Smooth muscle cell (in vitro differentiated cells): ENCODE measurements around the gene HBEGF. TPM values are rescaled to one million over a fixed set of nuclear protein-coding genes. Genes with fewer than 3 reads are reported as not detected.

ENCODE experiments used
- DNase-seq: peaks from one replicate; lab custom pipeline; 2025; ENCODE audit not compliant: unreplicated experiment; lab: John Stamatoyannopoulos, UW
- H2AFZ ChIP-seq: fragments of 200-600 bp; sonication (generic); 2 replicates; pipeline ENCODE4 v1.6.0; 2016; ENCODE audit warnings: antibody characterized with exemption, low read depth, mild to moderate bottlenecking
- H3F3A ChIP-seq: fragments of 200-600 bp; sonication (generic); 2 replicates; pipeline ENCODE4 v1.6.0; 2017; ENCODE audit warnings: antibody characterized with exemption, low read depth
- H3K27ac ChIP-seq: fragments of 200-600 bp; sonication (generic); 2 replicates; pipeline ENCODE4 v1.5.1; 2016; ENCODE audit warnings: low read depth, mild to moderate bottlenecking
- H3K27me3 ChIP-seq: fragments of 200-600 bp; sonication (generic); 2 replicates; pipeline ENCODE4 v1.6.1; 2016; ENCODE audit warnings: low read depth, mild to moderate bottlenecking
- H3K36me3 ChIP-seq: fragments of 200-600 bp; sonication (generic); 2 replicates; pipeline ENCODE4 v1.5.1; 2016; ENCODE audit warnings: low read depth
- H3K4me1 ChIP-seq: fragments of 200-600 bp; sonication (generic); 2 replicates; pipeline ENCODE4 v1.5.1; 2016; ENCODE audit warnings: low read depth
- H3K4me2 ChIP-seq: fragments of 200-600 bp; sonication (generic); 2 replicates; pipeline ENCODE4 v1.6.0; 2016; ENCODE audit warnings: mild to moderate bottlenecking
- H3K4me3 ChIP-seq: fragments of 200-600 bp; sonication (generic); 2 replicates; pipeline ENCODE4 v1.5.1; 2016; ENCODE audit warnings: mild to moderate bottlenecking
- H3K79me2 ChIP-seq: fragments of 200-600 bp; sonication (generic); 2 replicates; pipeline ENCODE4 v1.6.0; 2016; ENCODE audit warnings: low read depth, mild to moderate bottlenecking
- H3K9ac ChIP-seq: fragments of 200-600 bp; sonication (generic); 2 replicates; pipeline ENCODE4 v1.6.0; 2016; ENCODE audit warnings: low read depth
- H3K9me3 ChIP-seq: fragments of 200-600 bp; sonication (generic); replicated peaks from 2 replicates; pipeline ENCODE4 v1.5.1; 2016; ENCODE audit warnings: low read depth
- H4K20me1 ChIP-seq: fragments of 200-600 bp; sonication (generic); 2 replicates; pipeline ENCODE4 v1.6.0; 2016; ENCODE audit warnings: low read depth
- CTCF ChIP-seq: fragments of 200-600 bp; sonication (generic); IDR thresholded peaks from 2 replicates; pipeline ENCODE4 v1.5.1; 2017; ENCODE audit warnings: borderline replicate concordance, mild to moderate bottlenecking, antibody characterized with exemption; ENCODE audit not compliant: insufficient read depth, poor library complexity, severe bottlenecking
- WGBS: methylation state at CpG from one replicate; pipeline ENCODE4 v1.1.7; 2016; ENCODE audit warnings: low lambda C conversion rate; 5-methylcytosine and 5-hydroxymethylcytosine counted together
- polyA plus RNA-seq: library from polyadenylated mRNA; unstranded; fragments of >200 nt; fragmentation: Nextera tagmentation; extraction: Ambion mirVana; gene quantifications from 2 replicates; pipeline ENCODE4 v1.2.1, GENCODE V29; 2016
- total RNA-seq: library from RNA; depleted of rRNA; stranded (reverse); fragments of >200 nt; gene quantifications from 2 replicates; pipeline ENCODE4 v1.2.3, GENCODE V29; 2014

HBEGF gene
- total and polyA plus RNA-seq, 2 experiments from 2014 or later, result 36.7 to 37.1 TPM

- H3K9me3 ChIP-seq, result no peaks in the 10 kb centered on the region
- TF ChIP-seq CTCF, result no peak
- DNase-seq, result no peak
- H3K4me3 ChIP-seq, result no peak overlapping the region
- no peaks in the 10 kb centered on the region for H3K79me2 ChIP-seq
- no peak overlapping the region for H3K9ac ChIP-seq
- no peaks in the 10 kb centered on the region for H4K20me1 ChIP-seq
- H3K27me3 ChIP-seq, result no peaks in the 10 kb centered on the region
- H3K4me1 ChIP-seq, result no peaks in the 10 kb centered on the region
- H2AFZ ChIP-seq, result no peak overlapping the region
- no peaks in the 10 kb centered on the region for H3K36me3 ChIP-seq
- H3K27ac ChIP-seq, result no peak overlapping the region
- no peak overlapping the region for H3K4me2 ChIP-seq
- H3F3A ChIP-seq, result no peaks in the 10 kb centered on the region
- 96% methylated on average over 1 of the region's 1 CpG for WGBS
Measured at GRCh38 chr5:140381972-140382371, 35.6 kb upstream of the HBEGF start.

- DNase-seq, result no peak
- no peak overlapping the region for H3K4me2 ChIP-seq
Measured at GRCh38 chr5:140381351-140381750, 34.9 kb upstream of the HBEGF start.

GRCh38 chr5:140372971-140373487 is 26.6 kb upstream of the HBEGF start:
- H4K20me1 ChIP-seq, result no peaks in the 10 kb centered on the region
- no peak overlapping the region for H3K27ac ChIP-seq
- WGBS, result 50% methylated on average over 1 of the region's 2 CpGs
- H3K27me3 ChIP-seq, result no peaks in the 10 kb centered on the region
- no peak overlapping the region for H3K4me3 ChIP-seq
- H3K79me2 ChIP-seq, result no peaks in the 10 kb centered on the region
- TF ChIP-seq CTCF, result peak; percentile 65
- no peaks in the 10 kb centered on the region for H3F3A ChIP-seq
- peak; percentile 19 for DNase-seq
- H3K9ac ChIP-seq, result no peak overlapping the region
- no peaks in the 10 kb centered on the region for H3K9me3 ChIP-seq
- no peaks in the 10 kb centered on the region for H3K4me1 ChIP-seq
- H2AFZ ChIP-seq, result peak overlapping the region; percentile 35
- H3K36me3 ChIP-seq, result no peaks in the 10 kb centered on the region
- H3K4me2 ChIP-seq, result no peak overlapping the region

More at GRCh38 chr5:140381351-140381750, 34.9 kb upstream of the HBEGF start:
- H3K9me3 ChIP-seq, result no peaks in the 10 kb centered on the region
- no peak for TF ChIP-seq CTCF
- no peaks in the 10 kb centered on the region for H3K36me3 ChIP-seq
- no peak overlapping the region for H3K9ac ChIP-seq
- 93% methylated on average over 4 of the region's 4 CpGs for WGBS
- H3K4me1 ChIP-seq, result no peaks in the 10 kb centered on the region
- no peaks in the 10 kb centered on the region for H3K27me3 ChIP-seq
- H3K4me3 ChIP-seq, result no peak overlapping the region
- H2AFZ ChIP-seq, result no peak overlapping the region
- no peaks in the 10 kb centered on the region for H3F3A ChIP-seq
- H3K27ac ChIP-seq, result no peak overlapping the region
- H4K20me1 ChIP-seq, result no peaks in the 10 kb centered on the region
- no peaks in the 10 kb centered on the region for H3K79me2 ChIP-seq
